K562 treated with DMSO at 1 percent for 48 hours (cell line): ENCODE results near the gene INSC. TPM values are rescaled to one million over a fixed set of nuclear protein-coding genes. Genes with fewer than 3 reads are reported as not detected.

Experiments
- total RNA-seq: library from RNA; unstranded; fragments of 300-600 nt; gene quantifications from 2 replicates; pipeline ENCODE4 v1.2.3, GENCODE V29; 2022; ENCODE audit warnings: low replicate concordance; ENCODE audit errors: extremely low read depth

Gene INSC, protein sequence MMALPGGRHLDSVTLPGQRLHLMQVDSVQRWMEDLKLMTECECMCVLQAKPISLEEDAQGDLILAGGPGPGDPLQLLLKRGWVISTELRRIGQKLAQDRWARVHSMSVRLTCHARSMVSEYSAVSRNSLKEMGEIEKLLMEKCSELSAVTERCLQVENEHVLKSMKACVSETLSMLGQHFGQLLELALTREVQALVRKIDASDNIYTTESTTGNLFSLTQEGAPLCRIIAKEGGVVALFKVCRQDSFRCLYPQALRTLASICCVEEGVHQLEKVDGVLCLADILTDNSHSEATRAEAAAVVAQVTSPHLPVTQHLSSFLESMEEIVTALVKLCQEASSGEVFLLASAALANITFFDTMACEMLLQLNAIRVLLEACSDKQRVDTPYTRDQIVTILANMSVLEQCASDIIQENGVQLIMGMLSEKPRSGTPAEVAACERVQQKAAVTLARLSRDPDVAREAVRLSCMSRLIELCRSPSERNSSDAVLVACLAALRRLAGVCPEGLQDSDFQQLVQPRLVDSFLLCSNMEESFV
- total RNA-seq: not detected in 2 replicates

DNA sequence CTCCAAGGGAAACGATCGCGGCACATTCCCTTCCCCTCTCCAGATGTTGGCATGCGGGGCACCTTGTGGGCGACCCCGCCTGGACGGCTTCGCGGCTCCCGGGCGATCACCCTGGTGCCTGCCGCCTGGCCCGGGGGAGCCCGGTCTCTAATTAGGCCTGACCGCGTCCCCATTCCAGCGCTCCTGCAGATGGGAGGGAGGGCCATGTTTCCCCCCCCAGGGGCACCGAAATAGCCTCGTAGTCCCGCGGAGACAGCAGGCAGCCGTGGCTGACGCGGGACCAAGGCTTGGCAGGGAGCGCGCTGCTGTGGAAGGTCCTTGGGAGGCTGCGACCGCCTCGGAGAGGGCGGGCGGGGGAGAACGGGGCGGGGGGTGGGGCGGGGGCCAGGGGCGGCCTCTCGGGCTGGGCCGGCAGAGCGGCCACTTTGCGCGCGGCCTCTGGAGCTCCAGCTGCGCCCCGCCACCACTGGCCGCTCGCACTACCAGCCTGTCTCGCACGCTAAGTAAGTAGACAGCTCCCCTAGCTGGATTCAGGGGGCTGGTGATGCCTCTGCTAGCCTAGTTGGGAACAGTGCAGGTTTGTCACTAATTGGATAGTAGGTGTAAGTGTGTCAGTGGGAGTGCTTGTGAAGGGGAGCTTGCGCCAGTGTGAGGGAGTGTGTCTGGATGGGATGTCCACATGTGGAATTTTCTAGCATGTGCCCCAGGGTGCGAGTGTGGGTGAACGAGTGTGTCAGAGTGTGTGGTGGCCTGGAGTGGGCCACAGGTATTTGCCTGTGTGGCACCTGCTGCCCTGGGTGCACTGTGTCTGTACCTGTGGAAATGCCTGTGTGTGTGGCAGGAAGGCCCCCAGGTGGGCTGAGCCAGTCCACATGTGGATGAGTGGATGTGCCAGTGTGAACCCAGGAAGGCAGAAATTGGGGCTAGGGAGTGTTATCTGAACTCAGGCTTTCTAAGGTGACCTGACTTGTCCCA lies at the start of gene INSC:
Gene INSC (plus strand): TSS at position 423 of the 975 bp plus-strand sequence. CDS start 34,252 bp downstream, outside the sequence.

DNA sequence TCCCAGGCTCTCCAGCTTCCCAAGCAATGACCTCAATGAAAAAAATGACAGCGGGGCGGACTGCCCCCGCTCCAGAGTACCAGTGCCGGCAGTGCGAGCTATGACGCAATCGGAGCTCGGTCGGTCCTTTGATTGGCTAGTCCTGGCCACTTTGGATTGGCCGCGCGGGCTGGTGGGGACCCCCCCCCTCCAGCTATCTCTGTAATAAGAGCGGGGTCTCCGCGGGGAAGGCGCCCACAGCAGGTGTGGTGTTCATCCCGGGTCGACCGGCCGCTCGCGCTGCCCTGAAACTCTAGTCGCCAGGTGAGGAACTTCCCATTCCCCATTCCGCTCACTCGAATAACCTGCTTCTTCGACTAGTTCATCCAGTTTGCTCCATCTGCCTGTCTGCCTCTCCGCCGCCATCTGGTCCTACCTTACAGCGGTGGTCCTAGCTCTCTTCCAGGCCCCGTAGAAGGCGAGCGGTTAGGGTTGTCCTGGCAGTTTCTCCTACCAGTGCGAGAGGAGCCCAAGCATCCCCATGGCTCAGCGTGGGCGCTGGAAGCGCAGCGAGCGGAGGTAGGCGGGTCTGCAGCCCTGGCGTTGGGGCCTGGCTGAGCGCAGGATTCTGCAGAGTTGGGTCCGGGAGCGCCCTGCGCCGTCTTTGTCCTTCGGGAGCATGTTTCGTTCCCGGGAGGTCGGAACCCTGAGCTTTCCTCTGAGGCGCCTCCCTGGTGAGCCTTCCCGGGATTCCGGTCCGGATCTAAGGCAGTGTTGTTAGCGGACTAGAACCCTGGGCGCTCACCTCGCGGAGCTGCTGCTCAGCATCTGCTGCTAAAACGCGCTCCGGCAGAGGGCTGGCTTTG lies 41.1 kb upstream of the INSC start, which contains the start of gene CALCB:
Gene CALCB (plus strand): TSS at position 233 of the 845 bp plus-strand sequence. CDS start 1,126 bp downstream, outside the sequence.

Other genes with a start within 250 kb of the INSC start
- gene CYP2R1, start 222.7 kb upstream of the INSC start, total RNA-seq: not detected in 2 replicates
- not detected in 2 replicates for gene CALCA, start 142.6 kb upstream of the INSC start, total RNA-seq
- gene CALCB, start 41.3 kb upstream of the INSC start, total RNA-seq: not detected in 2 replicates